GM19351 (cell line): ENCODE results near the gene FOXF1.

Experiments
- ATAC-seq: cut with Tn5 transposase; IDR thresholded peaks from one replicate; pipeline ENCODE4 v1.9.1; 2021; ENCODE audit warnings: mild to moderate bottlenecking, moderate library complexity; ENCODE audit not compliant: unreplicated experiment

Gene FOXF1

GRCh38 chr16:86531641-86532525, 21.6 kb downstream of the FOXF1 start:
- ATAC-seq, result no peak

GRCh38 chr16:86532526-86532815, 22.1 kb downstream of the FOXF1 start:
- no peak for ATAC-seq

GRCh38 chr16:86533076-86533475, 22.7 kb downstream of the FOXF1 start:
- no peak for ATAC-seq

GRCh38 chr16:86533767-86534351, 23.5 kb downstream of the FOXF1 start:
- no peak for ATAC-seq

- ATAC-seq, result no peak
Measured at GRCh38 chr16:86534779-86535615, 24.7 kb downstream of the FOXF1 start.

- no peak for ATAC-seq
Measured at GRCh38 chr16:86536621-86537020, 26.3 kb downstream of the FOXF1 start.

- ATAC-seq, result no peak
Measured at GRCh38 chr16:86537486-86537885, 27.2 kb downstream of the FOXF1 start.

- ATAC-seq, result no peak
Measured at GRCh38 chr16:86538196-86538780, 28.0 kb downstream of the FOXF1 start.

- ATAC-seq, result no peak
Measured at GRCh38 chr16:86540894-86541293, 30.6 kb downstream of the FOXF1 start.

GRCh38 chr16:86541560-86541959, 31.2 kb downstream of the FOXF1 start:
- no peak for ATAC-seq

- ATAC-seq, result no peak
Measured at GRCh38 chr16:86542756-86543750, 32.7 kb downstream of the FOXF1 start.

GRCh38 chr16:86545481-86545880, 35.2 kb downstream of the FOXF1 start:
- ATAC-seq, result no peak

GRCh38 chr16:86545954-86546637, 35.8 kb downstream of the FOXF1 start:
- no peak for ATAC-seq

GRCh38 chr16:86546638-86547013, 36.3 kb downstream of the FOXF1 start:
- no peak for ATAC-seq

GRCh38 chr16:86547286-86547685, 37.0 kb downstream of the FOXF1 start:
- ATAC-seq, result no peak

- ATAC-seq, result no peak
Measured at GRCh38 chr16:86549076-86549892, 39.0 kb downstream of the FOXF1 start.

- no peak for ATAC-seq
Measured at GRCh38 chr16:86549893-86550190, 39.5 kb downstream of the FOXF1 start.

GRCh38 chr16:86550281-86550680, 40.0 kb downstream of the FOXF1 start:
- ATAC-seq, result no peak

- no peak for ATAC-seq
Measured at GRCh38 chr16:86553356-86553755, 43.0 kb downstream of the FOXF1 start.
